Mammary epithelial cell (primary cell): Measurements from ENCODE around the gene TLDC2.

Experiments
- CTCF ChIP-seq, 2 donors: IDR thresholded peaks in 1 of 2; conservative IDR thresholded peaks in 1 of 2; 2 replicates each; pipeline ENCODE4 v1.5.1; 2011 to 2012; ENCODE audit warnings: inconsistent platforms in 2 of 2, low read length in 2 of 2, mild to moderate bottlenecking in 2 of 2, control low read depth in 1 of 2, low read depth in 1 of 2; ENCODE audit not compliant: insufficient read depth in 1 of 2; ENCODE audit errors: extremely low read depth in 1 of 2
- EZH2 ChIP-seq: IDR thresholded peaks from 2 replicates; pipeline ENCODE4 v1.6.1; 2012; ENCODE audit warnings: low read length, inconsistent platforms, borderline replicate concordance

DNA sequence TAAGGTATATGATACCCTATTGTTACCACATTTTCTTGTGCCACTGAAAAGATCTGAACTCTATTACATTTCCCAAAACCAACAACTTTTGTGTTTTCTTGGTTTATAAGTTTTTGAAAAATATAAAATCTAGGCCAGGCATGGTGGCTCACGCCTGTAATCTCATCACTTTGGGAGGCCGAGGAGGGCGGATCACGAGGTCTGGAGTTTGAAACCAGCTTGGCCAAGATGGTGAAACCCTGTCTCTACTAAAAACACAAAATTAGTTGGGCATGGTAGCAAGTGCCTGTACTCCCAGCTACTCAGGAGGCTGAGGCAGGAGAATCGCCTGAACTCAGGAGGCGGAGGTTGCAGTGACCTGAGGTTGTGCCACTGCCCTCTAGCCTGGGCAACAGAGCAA is 41.3 kb downstream of the TLDC2 start:
- no peak for TF ChIP-seq CTCF (conservative IDR thresholded peaks at IDR 0.05 in 1 of 2, IDR thresholded peaks at IDR 0.05 in 1 of 2; ENCODE audit: extremely low read depth in 1 of 2, insufficient read depth in 1 of 2, low read depth in 1 of 2, low read length in 2 of 2)
- no peak for TF ChIP-seq EZH2
